ENCODE results near the gene DSP. TPM values are rescaled to one million over a fixed set of nuclear protein-coding genes. Genes with fewer than 3 reads are reported as not detected.
A peak's percentile ranks its signal among the peaks of the same experiment; 100 is the strongest.

Gene DSP
- polyA plus RNA-seq, 1 donor (not counting 4 experiments of a cell fraction or from before 2014, with no cell fraction given), result 255 TPM

- H3K9ac ChIP-seq (ENCODE audit: control insufficient read depth, extremely low read depth, insufficient read depth, low read length), result no peak overlapping the region
- no peak for FAIRE-seq
- no peak for DNase-seq (ENCODE audit: low read depth, low spot score)
Measured at GRCh38 chr6:7523922-7524321, 17.5 kb upstream of the DSP start.

GRCh38 chr6:7526755-7527154 is 14.7 kb upstream of the DSP start:
- no peak for DNase-seq (ENCODE audit: low read depth, low spot score)

More at GRCh38 chr6:7523922-7524321, 17.5 kb upstream of the DSP start:
- Histone ChIP-seq H3K4me1 (ENCODE audit: control insufficient read depth, extremely low read depth, insufficient read depth, low read length) (peaks cover 6% of the 10 kb centered on the region), H3K36me3 (ENCODE audit: control insufficient read depth in 2 of 2, extremely low read depth in 1 of 2, insufficient read depth in 2 of 2, low read length in 2 of 2) (no peaks in the 10 kb centered on the region), H3K9me3 (ENCODE audit: control insufficient read depth, low read depth, low read length) (no peaks in the 10 kb centered on the region), H3K27me3 (ENCODE audit: control insufficient read depth, extremely low read depth, insufficient read depth, low read length) (no peaks in the 10 kb centered on the region), H4K20me1 (ENCODE audit: control insufficient read depth, extremely low read depth, insufficient read depth, low read length) (no peaks in the 10 kb centered on the region), H3K79me2 (ENCODE audit: control insufficient read depth, insufficient read depth, low read length) (no peaks in the 10 kb centered on the region), H3K4me2 (ENCODE audit: control insufficient read depth, extremely low read depth, insufficient read depth, low read depth, low read length) (no peak overlapping the region), H3K27ac (ENCODE audit: control insufficient read depth, insufficient read depth, low read length) (no peak overlapping the region), H3K9me1 (ENCODE audit: control insufficient read depth, extremely low read depth, insufficient read depth, low read length) (no peaks in the 10 kb centered on the region), H2AFZ (ENCODE audit: control insufficient read depth, low read length) (peak overlapping the region; percentile 30), H3K4me3 (ENCODE audit: control insufficient read depth in 2 of 3, extremely low read depth in 1 of 3, insufficient read depth in 2 of 3, low read depth in 1 of 3, low read length in 3 of 3) (no peak overlapping the region)
- dilution Hi-C loops (cut with MboI; ENCODE audit: extremely low pct_ligation_motif_present, low sequenced_read_pairs), result no loop called here
- TF ChIP-seq EZH2 (IDR thresholded peaks at IDR 0.05; ENCODE audit: low read length) (no peak), CTCF (optimal IDR thresholded peaks at IDR 0.05 in 1 of 3, IDR thresholded peaks at IDR 0.05 in 1 of 3, conservative IDR thresholded peaks at IDR 0.05 in 1 of 3; ENCODE audit: extremely low read depth in 1 of 3, insufficient read depth in 2 of 3, low read length in 3 of 3) (no peak)

More at GRCh38 chr6:7526755-7527154, 14.7 kb upstream of the DSP start:
- Histone ChIP-seq H4K20me1 (ENCODE audit: control insufficient read depth, extremely low read depth, insufficient read depth, low read length) (no peaks in the 10 kb centered on the region), H3K9ac (ENCODE audit: control insufficient read depth, extremely low read depth, insufficient read depth, low read length) (no peak overlapping the region), H3K4me2 (ENCODE audit: control insufficient read depth, extremely low read depth, insufficient read depth, low read depth, low read length) (no peak overlapping the region), H2AFZ (ENCODE audit: control insufficient read depth, low read length) (no peak overlapping the region), H3K9me1 (ENCODE audit: control insufficient read depth, extremely low read depth, insufficient read depth, low read length) (no peaks in the 10 kb centered on the region), H3K36me3 (ENCODE audit: control insufficient read depth in 2 of 2, extremely low read depth in 1 of 2, insufficient read depth in 2 of 2, low read length in 2 of 2) (no peaks in the 10 kb centered on the region), H3K4me1 (ENCODE audit: control insufficient read depth, extremely low read depth, insufficient read depth, low read length) (peaks cover 6% of the 10 kb centered on the region), H3K79me2 (ENCODE audit: control insufficient read depth, insufficient read depth, low read length) (no peaks in the 10 kb centered on the region), H3K4me3 (ENCODE audit: control insufficient read depth in 2 of 3, extremely low read depth in 1 of 3, insufficient read depth in 2 of 3, low read depth in 1 of 3, low read length in 3 of 3) (no peak overlapping the region), H3K27me3 (ENCODE audit: control insufficient read depth, extremely low read depth, insufficient read depth, low read length) (no peaks in the 10 kb centered on the region), H3K9me3 (ENCODE audit: control insufficient read depth, low read depth, low read length) (no peaks in the 10 kb centered on the region), H3K27ac (ENCODE audit: control insufficient read depth, insufficient read depth, low read length) (no peak overlapping the region)
- TF ChIP-seq EZH2 (IDR thresholded peaks at IDR 0.05; ENCODE audit: low read length), result no peak
- TF ChIP-seq CTCF (optimal IDR thresholded peaks at IDR 0.05 in 1 of 3, IDR thresholded peaks at IDR 0.05 in 1 of 3, conservative IDR thresholded peaks at IDR 0.05 in 1 of 3; ENCODE audit: extremely low read depth in 1 of 3, insufficient read depth in 2 of 3, low read length in 3 of 3), result no peak
- no peak for FAIRE-seq
- dilution Hi-C loops (cut with MboI; ENCODE audit: extremely low pct_ligation_motif_present, low sequenced_read_pairs), result no loop called here

Measured in keratinocyte (primary cell).